ENCODE results near the gene IL37.

Gene IL37

DNA sequence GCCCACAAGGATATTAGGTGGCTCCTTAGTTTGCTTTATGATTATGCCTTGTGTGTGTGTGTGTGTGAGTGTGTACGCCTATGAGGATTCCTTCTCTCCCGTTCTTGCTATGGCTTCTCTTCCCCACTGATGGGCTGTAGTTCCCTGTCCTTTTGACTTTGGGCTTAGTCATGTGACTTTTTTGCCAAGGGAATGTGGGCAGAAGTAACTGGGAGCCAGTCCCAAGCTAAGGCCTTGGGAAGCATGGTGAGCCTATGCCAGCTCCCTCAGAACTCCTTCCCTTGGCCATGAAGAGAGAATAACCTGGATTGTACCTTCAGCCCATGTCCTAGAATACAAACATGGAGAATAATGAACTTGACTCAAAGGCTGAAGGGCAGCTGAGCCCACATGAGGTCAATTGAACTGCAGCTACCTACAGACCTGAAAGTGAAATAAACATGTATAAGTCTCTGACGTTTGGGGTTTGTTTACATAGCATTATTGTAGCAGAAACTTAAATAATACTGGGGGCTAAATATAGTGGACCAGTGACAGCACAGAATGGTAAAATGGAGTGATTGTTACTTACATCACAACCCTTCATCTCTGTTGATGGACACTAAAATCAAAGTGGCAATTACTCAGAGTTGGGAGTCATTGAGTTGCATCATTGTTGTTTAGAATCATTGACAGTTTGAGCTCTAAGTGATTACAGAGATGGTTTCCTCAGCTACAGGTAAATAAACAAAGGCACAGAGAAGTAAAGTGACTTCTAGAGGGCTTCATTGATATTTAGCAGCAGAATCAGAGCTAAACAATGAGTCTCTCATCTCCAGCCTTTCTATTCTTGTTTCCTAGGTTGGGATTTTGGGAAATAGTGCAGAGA, 51.6 kb downstream of the IL37 start:
- DNase-seq: no peak

DNA sequence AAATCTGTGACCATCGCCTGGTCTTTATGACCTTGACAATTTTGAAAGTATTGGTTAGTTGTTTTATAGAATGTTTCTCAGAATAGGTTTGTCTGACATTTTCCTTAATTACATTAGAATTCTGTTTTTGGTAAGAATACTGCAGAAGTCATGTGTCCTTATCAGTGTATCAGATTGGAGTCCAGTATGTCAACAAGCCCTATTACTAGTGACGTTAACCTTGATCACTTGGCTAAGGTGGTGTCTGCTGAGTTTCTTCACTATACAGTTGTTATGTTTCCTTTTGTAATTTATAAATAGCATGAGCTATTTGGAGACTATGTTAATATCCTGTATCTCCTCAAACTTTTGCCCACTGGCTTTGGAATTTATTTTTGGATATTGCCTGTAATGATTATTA, 56.1 kb downstream of the IL37 start:
- DNase-seq: no peak

Data from islet precursor cell (in vitro differentiated cells).